ENCODE measurements around the gene DNAH11.
A peak's percentile ranks its signal among the peaks of the same experiment; 100 is the strongest.

The DNAH11 gene

GRCh38 chr7:21548491-21548890, 5.7 kb downstream of the DNAH11 start:
- no peak for TF ChIP-seq CTCF (IDR thresholded peaks at IDR 0.05; ENCODE audit: unreplicated experiment in 3 of 3)
- no peak overlapping the region for H3K27ac Mint-ChIP-seq
- H3K36me3 Mint-ChIP-seq (ENCODE audit: low read depth), result no peaks in the 10 kb centered on the region
- peaks cover 43% of the 10 kb centered on the region for H3K27me3 Mint-ChIP-seq (ENCODE audit: low read depth)
- H3K4me3 Mint-ChIP-seq, result no peak overlapping the region
- peaks cover 17% of the 10 kb centered on the region for H3K4me1 Mint-ChIP-seq
- H3K9me3 Mint-ChIP-seq, result no peaks in the 10 kb centered on the region

DNA sequence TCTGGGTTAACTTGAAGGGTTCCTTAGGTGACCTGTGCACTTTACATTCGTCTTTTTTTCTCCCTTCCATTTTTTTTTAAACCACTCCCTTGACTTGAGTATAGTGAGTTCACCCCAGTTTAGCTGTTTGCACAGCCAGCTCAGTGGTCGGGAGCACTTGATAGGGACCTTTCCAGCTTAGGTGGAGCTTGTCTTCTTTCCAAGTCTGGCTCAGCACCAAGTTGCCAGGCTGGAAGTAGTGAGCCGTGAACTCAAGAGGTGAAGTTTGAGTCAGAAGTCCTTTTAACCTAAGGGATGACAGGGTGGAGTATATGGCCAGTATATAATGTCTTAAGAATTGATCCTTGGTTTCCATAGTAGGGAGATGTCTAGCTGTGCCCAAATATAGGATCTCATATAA, 7.2 kb downstream of the DNAH11 start:
- Mint-ChIP-seq H3K27ac (no peak overlapping the region), H3K36me3 (ENCODE audit: low read depth) (no peaks in the 10 kb centered on the region), H3K9me3 (no peaks in the 10 kb centered on the region), H3K4me1 (peaks cover 11% of the 10 kb centered on the region), H3K27me3 (ENCODE audit: low read depth) (peaks cover 28% of the 10 kb centered on the region), H3K4me3 (no peak overlapping the region)
- no peak for TF ChIP-seq CTCF (IDR thresholded peaks at IDR 0.05; ENCODE audit: unreplicated experiment in 3 of 3)

- Mint-ChIP-seq H3K27me3 (ENCODE audit: low read depth) (peaks cover 24% of the 10 kb centered on the region), H3K27ac (peak overlapping the region in 1 of 3 experiments; percentile 15), H3K4me1 (peaks cover 11% of the 10 kb centered on the region), H3K36me3 (ENCODE audit: low read depth) (no peaks in the 10 kb centered on the region), H3K4me3 (no peak overlapping the region), H3K9me3 (no peaks in the 10 kb centered on the region)
- TF ChIP-seq CTCF (IDR thresholded peaks at IDR 0.05; ENCODE audit: unreplicated experiment in 3 of 3), result no peak
Observed at GRCh38 chr7:21550821-21551531, 8.1 kb downstream of the DNAH11 start.

- Mint-ChIP-seq H3K27me3 (ENCODE audit: low read depth) (no peaks in the 10 kb centered on the region), H3K9me3 (no peaks in the 10 kb centered on the region), H3K27ac (no peak overlapping the region), H3K4me1 (peaks cover 6% of the 10 kb centered on the region), H3K4me3 (no peak overlapping the region), H3K36me3 (ENCODE audit: low read depth) (no peaks in the 10 kb centered on the region)
- no peak for TF ChIP-seq CTCF (IDR thresholded peaks at IDR 0.05; ENCODE audit: unreplicated experiment in 3 of 3)
Observed at GRCh38 chr7:21562385-21562784, 19.5 kb downstream of the DNAH11 start.

DNA sequence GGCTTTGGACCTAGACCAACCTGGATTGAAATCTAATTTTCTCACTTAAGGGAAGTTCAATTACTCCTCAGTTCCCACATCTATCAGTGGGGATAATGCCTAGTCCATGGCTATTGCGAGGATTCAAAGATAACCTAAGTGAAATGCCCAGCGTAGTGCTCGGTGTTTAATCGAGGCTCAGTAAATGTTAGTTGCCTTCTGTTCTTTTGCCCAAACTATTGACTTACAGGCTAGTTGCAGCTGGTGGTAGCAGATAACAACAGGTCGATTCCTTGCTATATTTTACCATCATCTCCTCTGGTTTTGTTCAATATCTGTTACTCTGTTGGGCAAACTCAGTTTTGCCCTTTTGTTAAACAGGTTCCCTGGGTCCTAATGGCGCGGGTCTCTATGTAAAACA, 22.8 kb downstream of the DNAH11 start:
- no peaks in the 10 kb centered on the region for H3K9me3 Mint-ChIP-seq
- no peaks in the 10 kb centered on the region for H3K27me3 Mint-ChIP-seq (ENCODE audit: low read depth)
- H3K27ac Mint-ChIP-seq, result peak overlapping the region in 1 of 3 experiments; percentile 64

More for the DNA sequence above, 22.8 kb downstream of the DNAH11 start:
- H3K36me3 Mint-ChIP-seq (ENCODE audit: low read depth), result no peaks in the 10 kb centered on the region
- no peak for TF ChIP-seq CTCF (IDR thresholded peaks at IDR 0.05; ENCODE audit: unreplicated experiment in 3 of 3)
- H3K4me3 Mint-ChIP-seq, result no peak overlapping the region
- peaks cover 6% of the 10 kb centered on the region for H3K4me1 Mint-ChIP-seq

Data from nephron (organoid).